ENCODE measurements around the gene XK.
"Not testable (repeated sequence)": the region's sequence is repeated elsewhere in the genome, so short reads cannot be mapped to it uniquely, and the experiment has no call there.

XK gene, protein sequence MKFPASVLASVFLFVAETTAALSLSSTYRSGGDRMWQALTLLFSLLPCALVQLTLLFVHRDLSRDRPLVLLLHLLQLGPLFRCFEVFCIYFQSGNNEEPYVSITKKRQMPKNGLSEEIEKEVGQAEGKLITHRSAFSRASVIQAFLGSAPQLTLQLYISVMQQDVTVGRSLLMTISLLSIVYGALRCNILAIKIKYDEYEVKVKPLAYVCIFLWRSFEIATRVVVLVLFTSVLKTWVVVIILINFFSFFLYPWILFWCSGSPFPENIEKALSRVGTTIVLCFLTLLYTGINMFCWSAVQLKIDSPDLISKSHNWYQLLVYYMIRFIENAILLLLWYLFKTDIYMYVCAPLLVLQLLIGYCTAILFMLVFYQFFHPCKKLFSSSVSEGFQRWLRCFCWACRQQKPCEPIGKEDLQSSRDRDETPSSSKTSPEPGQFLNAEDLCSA

DNA sequence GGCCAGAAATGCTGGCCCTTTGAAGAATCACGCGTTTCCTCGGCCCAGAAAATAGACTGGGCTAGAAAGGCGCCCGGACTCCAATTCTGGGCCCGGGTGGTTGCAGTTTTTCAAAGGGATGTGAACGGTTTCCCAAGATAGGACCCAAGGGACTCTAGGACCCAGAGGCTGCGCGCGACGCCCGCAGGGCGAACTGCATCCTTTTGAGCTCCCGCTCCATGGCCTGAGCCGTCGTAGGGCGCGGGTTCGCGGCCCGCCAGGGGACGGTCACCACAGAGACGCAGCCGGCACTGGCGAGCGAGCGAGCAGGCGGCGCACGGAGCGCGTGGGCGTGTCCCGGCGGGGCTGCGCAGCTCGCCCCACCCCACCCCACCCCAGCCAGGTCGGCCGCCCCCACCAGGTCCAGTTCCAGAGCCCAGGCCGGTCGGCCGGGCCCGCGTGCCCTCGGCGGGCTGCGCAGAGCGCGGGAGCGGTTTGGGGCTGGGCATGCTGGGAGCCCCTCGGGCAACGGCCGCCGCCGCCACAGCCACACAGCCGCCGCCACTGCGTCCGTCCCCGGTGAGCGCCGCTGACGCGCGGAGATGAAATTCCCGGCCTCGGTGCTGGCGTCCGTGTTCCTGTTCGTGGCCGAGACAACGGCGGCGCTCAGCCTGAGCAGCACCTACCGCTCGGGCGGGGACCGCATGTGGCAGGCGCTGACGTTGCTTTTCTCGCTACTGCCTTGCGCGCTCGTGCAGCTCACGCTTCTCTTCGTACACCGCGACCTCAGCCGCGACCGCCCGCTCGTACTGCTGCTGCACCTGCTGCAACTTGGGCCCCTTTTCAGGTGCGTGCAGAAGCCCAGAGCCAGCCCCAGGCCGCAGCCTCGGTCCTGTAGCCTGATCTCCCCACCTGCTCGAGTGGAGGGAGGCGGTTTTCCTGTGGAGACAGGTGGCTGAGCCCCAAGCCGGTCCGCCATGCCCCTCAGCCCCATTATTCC, at the start of gene XK:
Gene XK (plus strand): TSS at position 411 of the 979 bp plus-strand sequence. CDS start 171 bp downstream, at position 582.
- H3K4me3 ChIP-seq (ENCODE audit: low read length): peak within 1 kb of the TSS; percentile 44
- no peak within 1 kb of the TSS for H3K9ac ChIP-seq (ENCODE audit: low read length)

DNA sequence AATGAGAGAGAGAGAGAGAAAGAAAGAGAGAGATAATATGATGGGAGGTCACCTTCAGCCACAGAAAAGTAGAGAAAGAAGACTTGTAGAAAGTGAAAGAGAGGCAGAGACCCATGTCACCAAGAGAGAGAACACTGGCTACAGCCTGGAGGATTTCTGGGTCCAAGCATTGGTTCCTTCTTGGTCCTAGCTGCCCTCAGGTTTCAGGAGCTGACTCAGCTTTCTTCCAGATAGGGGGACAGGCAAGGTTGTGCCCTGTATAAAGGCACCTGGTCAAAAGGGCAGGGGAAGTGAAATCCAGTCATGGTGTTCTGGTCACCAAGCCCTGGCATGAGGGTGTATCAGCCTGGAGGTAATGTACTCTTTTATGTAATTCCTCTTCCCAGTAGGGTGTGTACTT, 47.5 kb upstream of the XK start:
- Histone ChIP-seq H3K36me3 (ENCODE audit: control insufficient read depth, low read depth, low read length) (no peaks in the 10 kb centered on the region), H3K9ac (ENCODE audit: low read length) (no peak overlapping the region), H3K27me3 (ENCODE audit: control insufficient read depth, insufficient read depth, low read length) (no peaks in the 10 kb centered on the region), H3K9me3 (ENCODE audit: control insufficient read depth, low read depth, low read length) (peaks cover 13% of the 10 kb centered on the region), H3K4me1 (ENCODE audit: control insufficient read depth, low read depth, low read length) (no peaks in the 10 kb centered on the region), H3K27ac (ENCODE audit: low read length) (no peak overlapping the region), H3K4me3 (ENCODE audit: low read length) (no peak overlapping the region)

More for the DNA sequence above, at the start of gene XK:
- Histone ChIP-seq H3K27me3 (ENCODE audit: control insufficient read depth, insufficient read depth, low read length) (peaks cover 14% of the 10 kb centered on the region), H3K9me3 (ENCODE audit: control insufficient read depth, low read depth, low read length) (peaks cover 7% of the 10 kb centered on the region), H3K36me3 (ENCODE audit: control insufficient read depth, low read depth, low read length) (no peaks in the 10 kb centered on the region), H3K27ac (ENCODE audit: low read length) (no peak within 1 kb of the TSS), H3K4me1 (ENCODE audit: control insufficient read depth, low read depth, low read length) (peaks cover 4% of the 10 kb centered on the region)

DNA sequence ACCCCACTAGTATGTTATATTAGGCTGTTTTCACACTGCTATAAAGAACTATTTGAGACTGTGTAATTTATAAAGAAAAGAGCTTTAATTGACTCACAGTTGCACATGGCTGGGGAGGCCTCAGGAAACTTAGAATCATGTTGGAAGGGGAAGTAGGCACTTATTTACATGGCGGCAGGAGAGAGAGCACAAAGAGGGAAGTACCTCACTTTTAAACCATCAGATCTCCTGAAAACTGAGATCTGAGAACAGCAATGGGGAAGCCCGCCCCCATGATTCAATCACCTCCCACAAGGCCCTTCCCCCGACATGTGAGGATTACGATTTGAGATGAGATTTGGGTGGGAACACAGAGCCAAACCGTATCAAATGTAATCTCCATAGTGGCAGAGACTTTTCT, 45.4 kb upstream of the XK start:
- H3K4me1 ChIP-seq (ENCODE audit: control insufficient read depth, low read depth, low read length): no peaks in the 10 kb centered on the region
- no peaks in the 10 kb centered on the region for H3K36me3 ChIP-seq (ENCODE audit: control insufficient read depth, low read depth, low read length)
- H3K27me3 ChIP-seq (ENCODE audit: control insufficient read depth, insufficient read depth, low read length): no peaks in the 10 kb centered on the region
- H3K9ac ChIP-seq (ENCODE audit: low read length): no peak overlapping the region
- no peak overlapping the region for H3K27ac ChIP-seq (ENCODE audit: low read length)
- H3K4me3 ChIP-seq (ENCODE audit: low read length): no peak overlapping the region
- H3K9me3 ChIP-seq (ENCODE audit: control insufficient read depth, low read depth, low read length): peaks cover 6% of the 10 kb centered on the region

DNA sequence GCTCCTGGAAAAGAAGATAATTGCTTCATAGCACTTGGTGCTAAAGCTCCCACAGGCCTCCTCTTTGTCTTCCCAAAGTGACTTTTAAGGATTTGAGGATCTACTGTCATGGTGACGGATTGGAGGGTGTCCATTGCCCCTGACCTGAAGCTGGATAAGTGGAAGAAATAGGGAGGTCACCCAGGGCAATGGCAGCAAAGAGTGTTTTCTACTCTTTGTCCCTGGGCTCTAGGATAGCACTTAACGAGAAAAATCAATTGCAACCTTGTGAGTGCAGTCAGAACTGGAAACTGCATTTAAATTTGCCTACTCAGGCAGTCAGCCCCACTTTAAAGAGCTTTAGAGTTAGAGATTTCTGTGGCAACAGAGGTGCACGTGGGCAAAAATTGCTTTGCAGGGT, 43.7 kb upstream of the XK start:
- peaks cover 10% of the 10 kb centered on the region for H3K9me3 ChIP-seq (ENCODE audit: control insufficient read depth, low read depth, low read length)
- no peaks in the 10 kb centered on the region for H3K4me1 ChIP-seq (ENCODE audit: control insufficient read depth, low read depth, low read length)
- no peak overlapping the region for H3K9ac ChIP-seq (ENCODE audit: low read length)
- H3K36me3 ChIP-seq (ENCODE audit: control insufficient read depth, low read depth, low read length): no peaks in the 10 kb centered on the region
- H3K27ac ChIP-seq (ENCODE audit: low read length): no peak overlapping the region
- no peaks in the 10 kb centered on the region for H3K27me3 ChIP-seq (ENCODE audit: control insufficient read depth, insufficient read depth, low read length)
- no peak overlapping the region for H3K4me3 ChIP-seq (ENCODE audit: low read length)

DNA sequence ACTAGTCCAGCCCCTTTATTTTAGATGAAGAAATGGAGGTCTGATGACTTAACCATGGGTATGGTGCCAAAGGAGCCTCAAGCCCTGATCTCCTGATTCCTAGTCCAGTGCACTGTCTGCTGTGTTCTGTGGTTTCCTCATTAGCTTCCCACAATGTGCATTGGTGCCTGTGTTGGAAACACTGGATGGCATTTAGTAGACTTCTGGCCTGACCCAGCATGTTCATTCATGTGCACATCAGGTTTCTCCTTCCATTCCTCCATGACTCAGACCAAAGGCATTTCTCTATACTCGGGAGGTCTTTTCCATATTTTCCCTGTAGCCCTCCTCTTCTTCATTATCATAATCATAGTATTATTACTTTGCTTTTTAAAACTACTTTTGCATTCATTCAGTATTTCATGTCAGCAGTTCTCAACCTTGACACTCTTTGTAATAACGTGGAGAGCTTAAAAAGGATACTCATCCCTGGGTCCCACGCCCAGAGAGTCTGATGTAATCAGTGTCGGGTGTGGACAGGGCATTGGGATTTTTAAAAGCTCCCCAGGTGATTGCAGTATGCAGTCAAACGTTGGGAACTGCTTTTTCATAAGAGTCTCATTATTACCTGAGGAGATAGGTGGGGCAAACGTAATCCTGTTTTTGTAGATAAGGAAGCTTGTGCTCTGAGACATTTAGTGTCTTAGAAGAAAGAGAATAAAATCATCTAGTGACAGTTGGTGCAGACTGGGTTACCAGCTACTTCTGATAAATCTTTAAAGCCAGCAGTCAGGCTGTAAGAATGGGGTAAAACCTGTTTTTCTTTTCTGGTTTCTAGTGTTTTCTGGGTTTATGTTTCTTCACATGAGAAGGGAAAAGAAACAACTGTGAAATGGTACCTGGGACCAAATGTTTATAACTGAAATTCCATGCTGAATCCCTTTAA, 40.9 kb upstream of the XK start:
- no peak overlapping the region for H3K9ac ChIP-seq (ENCODE audit: low read length)

DNA sequence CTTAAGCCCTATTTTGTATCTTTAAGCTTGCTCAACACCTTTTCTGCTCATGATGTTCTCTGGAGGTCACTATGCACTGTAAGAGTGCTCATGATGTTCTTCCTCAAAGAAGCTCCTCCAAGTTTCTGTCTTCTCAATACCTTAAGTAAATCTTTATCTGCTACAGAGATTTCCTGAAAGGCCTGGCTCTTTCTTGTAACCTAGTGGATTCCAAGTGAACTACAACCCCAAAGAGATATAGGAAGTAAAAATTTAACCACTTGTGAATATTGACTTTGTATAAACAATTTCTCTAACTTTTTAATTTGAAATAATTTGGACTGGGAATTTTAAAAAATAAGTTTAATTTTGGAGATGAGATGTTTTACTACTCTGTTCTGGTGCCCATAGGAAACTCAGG, 39.3 kb upstream of the XK start:
- Histone ChIP-seq H3K27ac (ENCODE audit: low read length) (no peak overlapping the region), H3K36me3 (ENCODE audit: control insufficient read depth, low read depth, low read length) (no peaks in the 10 kb centered on the region), H3K4me3 (ENCODE audit: low read length) (no peak overlapping the region)

More for the DNA sequence above, 40.9 kb upstream of the XK start:
- Histone ChIP-seq H3K4me1 (ENCODE audit: control insufficient read depth, low read depth, low read length) (no peaks in the 10 kb centered on the region), H3K4me3 (ENCODE audit: low read length) (no peak overlapping the region), H3K36me3 (ENCODE audit: control insufficient read depth, low read depth, low read length) (no peaks in the 10 kb centered on the region), H3K9me3 (ENCODE audit: control insufficient read depth, low read depth, low read length) (peaks cover 8% of the 10 kb centered on the region), H3K27me3 (ENCODE audit: control insufficient read depth, insufficient read depth, low read length) (no peaks in the 10 kb centered on the region), H3K27ac (ENCODE audit: low read length) (no peak overlapping the region)

DNA sequence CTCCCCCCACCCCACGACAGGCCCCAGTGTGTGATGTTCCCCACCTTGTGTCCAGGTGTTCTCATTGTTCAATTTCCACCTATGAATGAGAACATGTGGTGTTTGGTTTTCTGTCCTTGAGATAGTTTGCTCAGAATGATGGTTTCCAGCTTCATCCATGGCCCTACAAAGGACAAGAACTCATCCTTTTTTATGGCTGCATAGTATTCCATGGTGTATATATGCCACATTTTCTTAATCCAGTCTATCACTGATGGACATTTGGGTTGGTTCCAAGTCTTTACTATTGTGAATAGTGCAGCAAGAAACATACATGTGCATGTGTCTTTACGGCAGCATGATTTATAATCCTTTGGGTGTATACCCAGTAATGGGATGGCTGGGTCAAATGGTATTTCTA, 34.7 kb upstream of the XK start:
- not testable (repeated sequence) for H3K27ac ChIP-seq (ENCODE audit: low read length); H3K36me3 ChIP-seq (ENCODE audit: control insufficient read depth, low read depth, low read length); H3K4me1 ChIP-seq (ENCODE audit: control insufficient read depth, low read depth, low read length); H3K4me3 ChIP-seq (ENCODE audit: low read length); H3K27me3 ChIP-seq (ENCODE audit: control insufficient read depth, insufficient read depth, low read length); H3K9ac ChIP-seq (ENCODE audit: low read length)
- H3K9me3 ChIP-seq (ENCODE audit: control insufficient read depth, low read depth, low read length): peaks cover 17% of the 10 kb centered on the region

More for the DNA sequence above, 39.3 kb upstream of the XK start:
- no peaks in the 10 kb centered on the region for H3K4me1 ChIP-seq (ENCODE audit: control insufficient read depth, low read depth, low read length)
- no peak overlapping the region for H3K9ac ChIP-seq (ENCODE audit: low read length)
- H3K27me3 ChIP-seq (ENCODE audit: control insufficient read depth, insufficient read depth, low read length): no peaks in the 10 kb centered on the region
- peaks cover 10% of the 10 kb centered on the region for H3K9me3 ChIP-seq (ENCODE audit: control insufficient read depth, low read depth, low read length)

DNA sequence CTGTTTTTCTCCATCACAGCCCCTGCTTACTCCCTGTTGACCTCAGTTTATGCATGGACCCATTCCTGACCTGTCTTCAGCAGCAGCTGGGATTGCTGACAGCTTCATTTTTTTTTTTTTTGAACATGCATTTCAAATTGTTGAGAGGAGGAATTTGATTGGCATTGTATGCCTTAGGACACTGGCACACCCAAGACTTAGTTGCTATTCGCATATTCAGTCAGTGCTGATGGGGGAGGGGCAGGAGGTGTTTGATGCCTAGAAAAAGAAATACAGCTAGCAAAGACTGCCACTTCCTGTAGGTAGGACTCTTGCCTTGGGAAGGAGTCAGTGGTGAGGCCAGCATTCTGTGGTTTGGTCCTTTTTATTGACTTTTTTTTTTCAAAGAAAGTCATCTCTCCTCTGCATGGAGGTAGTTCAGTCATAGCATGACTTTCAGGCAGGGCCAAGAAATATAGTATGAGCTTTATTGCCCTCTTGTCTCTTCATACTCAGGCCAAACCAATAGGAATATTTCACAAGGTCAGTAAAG, 33.6 kb upstream of the XK start:
- no peaks in the 10 kb centered on the region for H3K36me3 ChIP-seq (ENCODE audit: control insufficient read depth, low read depth, low read length)
- H3K9ac ChIP-seq (ENCODE audit: low read length): no peak overlapping the region
- no peak overlapping the region for H3K4me3 ChIP-seq (ENCODE audit: low read length)
- H3K27me3 ChIP-seq (ENCODE audit: control insufficient read depth, insufficient read depth, low read length): no peaks in the 10 kb centered on the region
- peaks cover 10% of the 10 kb centered on the region for H3K9me3 ChIP-seq (ENCODE audit: control insufficient read depth, low read depth, low read length)
- no peaks in the 10 kb centered on the region for H3K4me1 ChIP-seq (ENCODE audit: control insufficient read depth, low read depth, low read length)
- no peak overlapping the region for H3K27ac ChIP-seq (ENCODE audit: low read length)

DNA sequence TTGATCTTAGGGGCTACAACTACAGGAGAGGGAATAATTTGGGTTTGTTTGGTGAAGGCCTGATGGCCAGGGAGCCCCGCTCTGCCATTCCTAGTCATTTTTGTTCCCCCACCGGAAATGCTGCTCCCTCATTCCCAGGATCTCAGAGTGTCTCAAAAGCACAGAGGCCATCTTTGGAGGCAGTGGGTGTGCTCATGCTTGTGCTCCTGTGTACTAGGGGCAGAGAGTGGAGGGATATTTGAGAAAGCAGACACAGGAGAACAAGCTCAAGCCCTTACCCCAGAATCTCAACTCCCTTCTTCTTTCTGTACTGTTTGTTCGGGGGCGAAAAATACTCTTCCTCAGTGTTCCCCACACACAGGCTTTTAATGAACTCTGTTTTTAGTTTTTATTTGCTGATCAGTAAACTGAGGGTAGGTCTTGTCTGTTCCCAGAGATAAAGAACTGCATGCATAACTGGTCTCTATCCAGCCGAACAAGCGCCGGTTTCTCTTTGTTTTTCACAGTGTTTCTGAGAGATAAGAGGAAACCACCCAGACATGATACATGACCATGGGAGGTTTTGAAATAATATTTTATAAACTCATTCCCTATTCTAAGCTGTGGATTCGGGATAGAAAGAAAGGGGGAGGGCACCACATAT, 32.9 kb upstream of the XK start:
- Histone ChIP-seq H3K36me3 (ENCODE audit: control insufficient read depth, low read depth, low read length) (no peaks in the 10 kb centered on the region), H3K27ac (ENCODE audit: low read length) (no peak overlapping the region), H3K4me3 (ENCODE audit: low read length) (no peak overlapping the region), H3K27me3 (ENCODE audit: control insufficient read depth, insufficient read depth, low read length) (no peaks in the 10 kb centered on the region), H3K9me3 (ENCODE audit: control insufficient read depth, low read depth, low read length) (peaks cover 10% of the 10 kb centered on the region), H3K4me1 (ENCODE audit: control insufficient read depth, low read depth, low read length) (no peaks in the 10 kb centered on the region), H3K9ac (ENCODE audit: low read length) (no peak overlapping the region)

DNA sequence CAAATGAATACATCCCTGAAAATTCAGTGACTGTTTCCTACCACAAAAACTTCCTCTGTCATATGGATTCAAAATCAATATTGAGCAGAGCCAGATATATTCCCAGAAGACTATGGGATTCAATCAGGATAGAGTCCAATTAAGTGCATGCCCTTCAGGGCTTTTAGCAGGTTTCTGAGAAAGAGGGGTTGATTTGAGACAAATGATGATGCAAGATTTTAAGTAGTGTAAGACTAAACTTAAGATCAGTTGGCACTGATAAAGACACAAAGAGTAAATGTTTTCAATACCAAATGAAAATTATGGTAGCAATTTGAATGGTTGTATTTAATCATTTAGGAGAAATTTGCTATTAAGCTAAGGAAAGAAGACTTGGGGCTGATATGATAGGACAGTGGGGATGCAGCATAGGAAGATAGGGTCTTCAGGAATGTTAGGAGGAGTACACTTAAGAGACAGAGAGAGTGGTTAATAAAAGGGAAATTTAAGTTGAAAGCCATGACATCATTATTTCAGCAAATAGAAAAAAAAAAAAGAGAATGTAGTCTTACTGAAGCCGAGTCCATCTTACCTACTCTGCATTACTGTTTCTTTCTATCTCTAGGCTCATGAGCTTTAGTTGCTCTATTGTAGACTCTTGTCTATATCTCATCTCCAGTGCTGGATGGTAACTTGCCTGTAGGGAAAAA, 32.0 kb upstream of the XK start:
- no peak overlapping the region for H3K27ac ChIP-seq (ENCODE audit: low read length)
- no peak overlapping the region for H3K4me3 ChIP-seq (ENCODE audit: low read length)
- no peaks in the 10 kb centered on the region for H3K27me3 ChIP-seq (ENCODE audit: control insufficient read depth, insufficient read depth, low read length)
- H3K36me3 ChIP-seq (ENCODE audit: control insufficient read depth, low read depth, low read length): no peaks in the 10 kb centered on the region
- H3K4me1 ChIP-seq (ENCODE audit: control insufficient read depth, low read depth, low read length): no peaks in the 10 kb centered on the region
- no peak overlapping the region for H3K9ac ChIP-seq (ENCODE audit: low read length)
- H3K9me3 ChIP-seq (ENCODE audit: control insufficient read depth, low read depth, low read length): peaks cover 10% of the 10 kb centered on the region

All from iPS-18a (cell line).